ENCODE data around the gene CRMP1.

DNA sequence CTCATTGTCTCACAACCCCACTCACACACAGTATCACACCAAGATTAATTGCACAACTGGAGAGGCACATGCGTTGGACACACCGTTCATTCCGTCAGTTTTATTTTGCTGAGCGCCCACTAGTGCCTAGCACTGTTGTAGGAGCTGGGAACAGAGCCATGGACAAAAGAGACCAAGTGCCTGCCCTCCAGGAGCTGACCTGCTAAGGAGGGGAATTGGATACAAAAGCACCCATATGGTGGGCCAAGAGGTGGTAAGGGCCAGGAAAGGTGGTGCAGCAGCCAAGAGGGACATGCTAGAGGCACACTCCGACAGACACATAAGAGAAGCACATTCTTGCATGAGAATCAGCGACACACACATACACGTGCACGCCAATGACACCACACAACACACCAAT, 705 bp upstream of the CRMP1 start:
- TF ChIP-seq, protein P1, sequence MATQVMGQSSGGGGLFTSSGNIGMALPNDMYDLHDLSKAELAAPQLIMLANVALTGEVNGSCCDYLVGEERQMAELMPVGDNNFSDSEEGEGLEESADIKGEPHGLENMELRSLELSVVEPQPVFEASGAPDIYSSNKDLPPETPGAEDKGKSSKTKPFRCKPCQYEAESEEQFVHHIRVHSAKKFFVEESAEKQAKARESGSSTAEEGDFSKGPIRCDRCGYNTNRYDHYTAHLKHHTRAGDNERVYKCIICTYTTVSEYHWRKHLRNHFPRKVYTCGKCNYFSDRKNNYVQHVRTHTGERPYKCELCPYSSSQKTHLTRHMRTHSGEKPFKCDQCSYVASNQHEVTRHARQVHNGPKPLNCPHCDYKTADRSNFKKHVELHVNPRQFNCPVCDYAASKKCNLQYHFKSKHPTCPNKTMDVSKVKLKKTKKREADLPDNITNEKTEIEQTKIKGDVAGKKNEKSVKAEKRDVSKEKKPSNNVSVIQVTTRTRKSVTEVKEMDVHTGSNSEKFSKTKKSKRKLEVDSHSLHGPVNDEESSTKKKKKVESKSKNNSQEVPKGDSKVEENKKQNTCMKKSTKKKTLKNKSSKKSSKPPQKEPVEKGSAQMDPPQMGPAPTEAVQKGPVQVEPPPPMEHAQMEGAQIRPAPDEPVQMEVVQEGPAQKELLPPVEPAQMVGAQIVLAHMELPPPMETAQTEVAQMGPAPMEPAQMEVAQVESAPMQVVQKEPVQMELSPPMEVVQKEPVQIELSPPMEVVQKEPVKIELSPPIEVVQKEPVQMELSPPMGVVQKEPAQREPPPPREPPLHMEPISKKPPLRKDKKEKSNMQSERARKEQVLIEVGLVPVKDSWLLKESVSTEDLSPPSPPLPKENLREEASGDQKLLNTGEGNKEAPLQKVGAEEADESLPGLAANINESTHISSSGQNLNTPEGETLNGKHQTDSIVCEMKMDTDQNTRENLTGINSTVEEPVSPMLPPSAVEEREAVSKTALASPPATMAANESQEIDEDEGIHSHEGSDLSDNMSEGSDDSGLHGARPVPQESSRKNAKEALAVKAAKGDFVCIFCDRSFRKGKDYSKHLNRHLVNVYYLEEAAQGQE (IDR thresholded peaks at IDR 0.05; ENCODE audit: insufficient read depth in 1 of 2, low read depth in 2 of 2, low read length in 2 of 2): no peak
- TF ChIP-seq TAF1 (IDR thresholded peaks at IDR 0.05; ENCODE audit: borderline replicate concordance, insufficient read depth, low read length): no peak
